Stimulated activated CD8-positive, alpha-beta memory T cell treated with anti-CD3 and anti-CD28 coated beads, Interleukin-4, amount 100 ng/mL, for 1 hour (primary cell): ENCODE measurements around the gene MTCL1.

ENCODE experiments used
- DNase-seq, 2 donors: peaks; one replicate each; pipeline ENCODE4 v3.0.0-alpha.2; 2020; ENCODE audit warnings: low read depth in 2 of 2, low spot score in 1 of 2

MTCL1 gene

DNA sequence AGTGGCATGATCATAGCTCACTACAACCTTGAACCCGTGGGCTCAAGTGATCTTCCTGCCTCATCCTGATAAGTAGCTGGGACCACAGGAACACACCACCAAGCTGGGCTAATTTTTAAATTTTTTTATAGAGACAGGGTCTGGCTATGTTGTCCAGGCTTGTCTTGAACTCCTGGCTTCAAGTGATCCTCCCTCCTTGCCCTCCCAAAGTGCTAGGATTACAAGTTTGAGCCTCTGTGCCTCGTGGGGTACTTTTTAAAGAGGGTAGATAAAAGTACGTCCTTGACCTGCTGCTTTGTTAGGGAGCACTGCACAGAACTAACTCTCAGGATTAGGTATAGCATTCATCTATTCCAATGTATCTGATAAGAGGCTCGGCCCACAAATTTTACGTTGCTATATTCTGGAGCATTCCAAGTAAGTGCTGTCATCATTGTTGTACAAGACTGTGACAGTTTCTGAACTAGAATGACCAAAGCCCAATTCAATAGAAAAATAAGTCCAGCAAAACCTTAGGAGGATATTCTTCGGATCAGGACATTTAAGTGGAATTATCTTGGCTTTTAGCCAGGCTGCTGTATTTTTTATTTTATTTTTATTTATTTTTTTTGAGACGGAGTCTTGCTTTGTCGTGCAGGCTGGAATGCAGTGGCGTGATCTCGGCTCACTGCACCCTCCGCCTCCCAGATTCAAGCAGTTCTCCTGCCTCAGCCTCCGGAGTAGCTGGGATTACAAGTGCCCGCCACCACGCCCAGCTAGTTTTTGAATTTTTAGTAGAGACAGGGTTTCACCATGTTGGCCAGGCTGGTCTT lies 4.1 kb downstream of the MTCL1 start:
- no peak for DNase-seq

DNA sequence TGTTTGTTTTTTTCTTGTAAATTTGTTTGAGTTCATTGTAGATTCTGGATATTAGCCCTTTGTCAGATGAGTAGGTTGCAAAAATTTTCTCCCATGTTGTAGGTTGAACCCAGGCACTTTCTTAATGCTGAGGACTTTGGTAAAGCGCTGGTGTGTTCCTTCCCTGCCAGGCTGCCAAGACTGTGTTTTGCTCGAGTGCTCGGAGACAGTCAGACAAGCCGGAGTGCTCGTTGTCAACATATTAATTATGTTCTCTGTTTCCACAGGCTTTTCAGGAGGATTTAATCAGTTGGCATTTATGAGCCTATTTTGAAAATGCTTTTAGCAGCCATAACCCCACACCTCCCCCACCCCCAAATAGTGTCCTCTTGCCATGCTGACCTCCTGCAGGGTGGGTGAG lies 6.4 kb downstream of the MTCL1 start:
- DNase-seq, result no peak

DNA sequence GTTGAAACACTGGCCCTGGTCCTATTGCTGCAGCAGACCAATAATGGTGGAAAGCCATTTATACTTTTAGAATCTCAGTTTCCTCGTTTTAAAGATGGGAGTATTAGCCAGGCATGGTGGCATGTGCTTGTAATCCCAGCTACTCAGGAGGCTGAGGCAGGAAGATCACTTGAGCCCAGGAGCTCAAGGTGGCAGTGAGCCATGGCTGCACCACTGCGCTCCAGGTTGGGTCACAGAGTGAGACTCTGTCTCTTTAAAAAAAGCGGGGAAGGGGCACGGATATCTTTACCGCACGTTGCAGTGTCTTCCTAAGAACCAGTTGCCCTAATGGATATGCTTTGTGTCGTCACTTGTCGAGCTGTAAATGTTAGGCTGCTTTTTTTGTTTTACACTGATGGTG lies 8.3 kb downstream of the MTCL1 start:
- DNase-seq, result no peak

DNA sequence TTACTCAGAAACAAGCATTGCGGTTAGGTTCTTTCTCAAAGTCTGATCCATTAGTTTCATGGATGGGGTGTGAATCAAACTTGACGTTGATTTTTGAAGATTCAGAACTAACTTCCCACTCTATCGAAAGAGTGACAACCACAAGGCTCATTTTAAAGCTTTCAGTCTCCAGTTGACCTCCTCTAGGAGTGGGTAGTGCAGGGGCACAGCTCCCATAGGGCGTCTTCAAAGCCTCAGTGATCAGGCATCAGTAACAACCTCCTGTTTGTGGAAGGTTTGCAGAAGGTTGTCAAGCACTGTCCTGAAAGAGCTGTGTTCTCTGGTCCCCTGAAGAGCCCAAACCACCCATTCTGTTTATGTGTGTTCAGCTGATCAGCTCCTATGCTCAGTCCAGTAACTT lies 10.2 kb downstream of the MTCL1 start:
- DNase-seq, result no peak

DNA sequence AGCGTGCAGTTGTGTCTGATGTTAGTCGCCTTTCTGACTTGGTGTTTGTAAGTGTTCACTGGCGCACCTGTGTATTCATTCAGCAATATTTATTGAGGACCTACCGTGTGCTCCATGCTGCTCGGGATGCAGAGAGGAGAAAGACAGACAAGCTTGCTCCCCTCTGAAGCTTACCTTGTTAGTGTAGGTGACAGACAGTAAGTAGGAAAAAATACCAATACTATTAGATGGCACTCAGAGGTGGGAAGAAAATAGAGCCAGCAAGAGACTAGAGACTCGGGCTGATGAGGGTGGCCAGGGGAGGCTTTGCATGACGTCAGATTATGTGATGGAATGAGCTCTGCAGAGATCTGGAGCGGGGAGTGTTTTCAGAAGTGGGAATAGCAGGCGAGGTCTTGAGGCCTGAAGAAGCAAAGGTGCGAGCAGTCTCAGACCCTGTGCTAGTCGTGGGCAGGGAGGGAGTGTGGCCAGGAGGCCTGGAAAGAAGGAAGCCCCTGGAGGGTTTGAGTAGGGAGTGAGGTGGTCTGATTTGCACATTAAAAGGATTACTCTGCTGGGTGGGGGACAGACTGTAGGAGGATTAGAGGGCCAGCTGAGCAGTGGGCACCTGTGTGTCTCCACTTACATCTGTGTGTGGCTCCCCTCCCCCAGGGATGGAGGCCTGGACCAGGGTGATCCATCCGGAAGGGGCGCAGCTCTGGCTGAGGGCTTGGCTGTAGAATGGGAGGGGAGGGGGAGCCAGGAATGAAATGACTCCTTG lies 11.8 kb downstream of the MTCL1 start:
- DNase-seq, result no peak

DNA sequence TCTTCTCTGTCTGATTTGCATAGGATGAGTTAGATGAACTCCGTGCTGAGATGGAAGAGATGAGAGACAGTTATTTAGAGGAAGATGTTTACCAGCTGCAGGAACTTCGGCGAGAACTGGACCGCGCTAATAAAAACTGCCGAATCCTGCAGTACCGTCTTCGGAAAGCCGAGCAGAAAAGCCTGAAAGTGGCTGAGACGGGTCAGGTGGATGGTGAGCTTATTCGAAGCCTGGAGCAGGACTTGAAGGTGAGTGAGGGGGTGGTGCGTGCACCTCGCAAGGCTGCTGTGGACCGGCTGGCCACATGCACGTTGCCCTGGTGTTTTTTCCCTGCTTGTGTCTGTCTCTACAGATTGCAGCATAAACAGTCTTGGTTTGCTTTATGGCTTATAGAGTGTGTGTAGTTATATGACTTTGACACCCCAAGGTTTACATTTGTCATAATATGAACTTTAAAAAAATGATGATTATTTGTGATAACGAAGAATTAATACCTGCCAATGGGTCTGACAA lies 13.1 kb downstream of the MTCL1 start:
- no peak for DNase-seq

DNA sequence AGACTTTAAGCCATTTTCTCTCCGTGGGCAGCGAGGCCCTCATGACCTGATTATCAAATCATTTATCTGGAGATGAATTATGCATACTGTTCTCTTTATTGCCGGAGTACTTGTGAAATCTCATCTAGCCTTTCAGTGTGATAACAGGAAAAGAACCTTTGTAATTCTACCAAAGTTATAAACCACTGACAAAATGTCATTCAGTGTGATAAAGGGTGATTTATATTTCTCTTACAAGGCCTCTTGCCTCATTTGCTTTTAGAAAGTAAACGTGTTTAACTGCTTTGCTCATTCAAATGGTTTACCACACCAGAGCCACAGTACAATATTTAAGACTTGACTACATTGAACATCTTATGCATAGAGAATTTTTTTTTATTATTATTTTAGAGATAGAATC lies 13.8 kb downstream of the MTCL1 start:
- DNase-seq, result no peak

DNA sequence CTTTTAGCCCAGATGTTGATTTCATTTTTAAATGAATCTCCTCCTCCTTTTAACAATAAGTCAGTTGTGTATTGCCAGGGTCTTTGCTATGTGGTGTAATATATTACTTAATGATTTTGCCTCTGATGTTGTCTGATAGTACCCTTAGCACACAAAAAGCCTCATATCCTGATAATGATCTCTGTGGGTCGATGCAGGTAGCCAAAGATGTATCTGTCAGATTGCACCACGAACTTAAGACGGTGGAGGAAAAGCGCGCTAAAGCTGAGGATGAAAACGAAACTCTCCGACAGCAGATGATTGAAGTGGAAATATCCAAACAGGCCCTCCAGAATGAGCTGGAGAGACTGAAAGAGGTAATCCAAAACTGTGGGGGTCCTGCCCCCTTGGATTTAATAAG lies 14.8 kb downstream of the MTCL1 start:
- no peak for DNase-seq

DNA sequence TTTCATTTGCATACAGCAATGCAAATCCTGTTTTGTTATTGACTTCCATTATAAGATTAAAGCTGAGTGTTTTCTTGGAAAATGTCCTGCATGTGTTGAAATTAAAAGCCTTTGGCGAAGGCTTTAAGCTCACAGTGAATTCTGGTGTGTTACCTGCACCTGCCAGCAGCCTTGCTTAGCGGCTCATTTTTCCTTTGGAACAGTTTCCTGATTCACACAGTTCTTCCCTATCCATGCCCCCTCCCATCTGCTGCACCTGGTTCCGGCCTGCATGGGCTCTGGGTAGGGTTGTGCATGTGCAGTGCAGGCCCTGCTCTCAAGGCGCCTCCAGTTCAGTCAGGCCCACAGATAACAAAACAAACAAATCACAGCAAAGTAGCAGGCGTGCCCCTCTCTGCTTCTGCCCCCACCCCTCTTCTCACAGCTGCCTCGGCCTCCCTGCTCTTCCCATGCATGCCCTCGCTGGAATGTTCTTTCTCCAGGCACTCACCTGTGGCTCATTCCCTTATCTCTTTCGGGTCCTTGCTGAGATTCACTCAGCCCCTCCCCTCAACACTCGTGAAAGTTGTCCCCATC lies 15.8 kb downstream of the MTCL1 start:
- DNase-seq, result no peak

DNA sequence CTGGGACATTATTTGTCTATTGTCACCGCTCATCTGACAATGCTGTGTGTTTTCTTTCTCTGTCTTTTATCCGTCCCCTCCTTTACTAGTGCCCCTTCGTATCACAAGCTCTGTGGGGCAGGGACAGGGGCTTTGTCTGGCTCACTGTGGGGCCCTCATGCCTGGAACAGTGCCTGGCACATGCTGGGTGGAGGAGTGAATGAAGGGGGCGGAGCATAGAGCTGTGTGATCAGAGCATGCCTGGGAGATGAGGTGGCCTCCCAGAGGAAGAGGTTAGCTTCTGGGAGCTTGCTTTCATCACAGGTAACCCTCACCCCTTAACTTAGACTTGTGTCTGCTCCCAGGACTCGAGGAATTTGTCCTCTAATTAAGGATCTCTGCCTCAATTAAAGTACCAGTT lies 16.4 kb downstream of the MTCL1 start:
- no peak for DNase-seq

DNA sequence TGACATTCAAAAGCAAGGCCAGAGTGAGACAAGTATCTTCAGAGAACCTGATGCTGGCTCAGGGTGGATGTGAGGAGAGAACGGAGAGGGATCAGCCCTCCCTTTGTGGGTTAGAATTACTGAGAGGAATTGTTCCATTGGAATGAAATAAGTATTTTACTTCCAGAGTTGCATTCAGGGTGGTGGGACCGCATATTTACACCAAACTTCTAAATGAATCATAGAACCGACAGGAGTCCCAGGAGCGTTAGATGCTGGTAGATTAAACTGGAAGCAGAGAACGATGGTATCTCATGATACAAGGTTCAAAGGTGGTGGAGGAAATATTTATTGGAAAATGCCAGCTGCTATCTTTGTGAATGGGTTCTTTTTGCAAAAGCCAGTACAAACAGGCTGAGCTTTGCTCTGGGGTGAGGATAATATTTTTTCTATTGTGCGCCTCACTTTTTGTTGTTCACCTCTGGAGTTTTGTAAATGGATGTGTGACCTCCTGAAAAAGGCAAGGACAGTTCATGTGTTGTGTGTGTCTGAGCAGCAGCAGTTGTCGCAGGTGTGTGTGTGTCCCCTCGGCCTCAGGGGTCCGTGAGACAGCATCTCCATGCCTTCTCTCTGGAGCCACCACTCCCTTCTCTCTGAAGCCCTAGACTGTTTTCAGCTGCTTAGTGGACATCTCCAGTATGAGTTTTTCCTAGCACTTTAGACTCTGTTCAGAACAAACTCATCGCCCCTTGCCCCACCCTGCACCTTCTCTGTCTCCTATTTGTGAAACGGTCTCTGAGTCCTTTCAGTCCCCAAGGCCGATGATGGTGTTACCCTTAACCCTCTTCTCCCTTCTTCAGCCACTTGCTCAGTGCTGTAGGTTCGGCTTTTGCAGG lies 17.8 kb downstream of the MTCL1 start:
- no peak for DNase-seq

DNA sequence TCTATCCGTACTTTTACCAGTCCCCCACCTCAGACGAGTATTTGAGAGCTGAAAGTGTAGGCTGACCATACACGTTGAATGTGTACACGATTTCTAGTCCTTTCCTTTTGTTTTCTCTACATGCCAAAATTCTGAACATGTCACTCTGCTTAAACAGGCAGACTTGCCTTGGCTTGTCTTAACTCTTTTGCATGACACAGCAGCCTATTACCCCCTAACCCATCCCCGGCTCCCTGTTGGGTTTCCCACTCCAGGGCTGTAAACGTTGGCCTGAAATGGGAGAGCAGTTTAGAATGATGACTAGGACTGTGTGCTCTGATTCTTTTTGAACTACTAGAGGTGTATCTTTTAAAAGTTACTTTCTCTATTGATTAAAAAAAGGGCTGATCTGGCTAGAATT lies 19.1 kb downstream of the MTCL1 start:
- DNase-seq, result no peak

DNA sequence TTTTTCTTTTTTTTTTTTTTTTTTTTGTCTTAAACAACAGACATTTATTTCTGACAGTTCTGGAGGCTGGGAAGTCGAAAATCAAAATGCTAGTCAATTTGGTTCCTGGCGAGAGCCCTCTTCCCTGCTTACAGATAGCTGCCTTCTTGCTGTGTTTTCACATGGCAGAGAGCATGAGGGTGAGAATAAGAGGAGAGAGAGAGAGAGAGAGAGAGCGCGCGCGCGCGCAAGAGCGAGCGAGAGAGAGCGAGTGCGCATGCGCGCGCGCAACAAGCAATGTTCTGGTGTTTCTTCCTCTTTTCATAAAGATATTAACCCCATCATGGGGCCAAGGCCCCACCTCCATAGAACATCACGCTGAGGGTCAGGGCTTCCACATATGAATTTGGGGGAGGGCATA lies 20.9 kb downstream of the MTCL1 start:
- DNase-seq, result no peak

DNA sequence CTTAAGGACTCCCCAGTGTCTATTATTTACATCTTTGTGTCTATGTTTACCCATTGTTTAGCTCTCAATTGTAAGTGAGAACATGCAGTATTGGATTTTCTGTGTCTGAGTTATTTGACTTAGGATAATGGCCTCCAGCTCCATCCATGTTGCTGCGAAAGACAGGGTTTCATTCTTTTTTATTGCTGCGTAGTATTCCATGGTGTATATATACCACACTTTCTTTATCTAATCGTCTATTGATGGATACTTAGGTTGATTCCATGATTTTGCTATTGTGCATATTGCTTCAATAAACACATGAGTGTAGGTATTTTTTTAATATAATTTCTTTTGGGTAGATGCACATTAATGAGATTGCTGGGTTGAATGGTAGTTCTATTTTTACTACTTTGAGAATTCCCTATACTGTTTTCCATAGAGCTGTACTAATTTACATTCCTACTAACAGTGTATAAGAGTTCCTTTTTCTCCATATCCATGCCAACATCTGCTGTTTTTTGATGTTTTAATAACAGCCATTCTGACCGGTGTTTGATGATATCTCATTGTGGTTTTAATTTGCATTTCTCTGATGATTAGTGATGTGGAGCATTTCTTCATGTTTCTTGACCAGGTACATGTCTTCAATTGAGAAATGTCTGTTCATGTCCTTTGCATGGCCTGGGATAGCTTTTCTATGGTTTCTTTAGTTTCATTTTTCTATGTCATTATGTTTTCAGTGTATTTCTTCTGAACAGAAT lies 21.8 kb downstream of the MTCL1 start:
- DNase-seq, result no peak

DNA sequence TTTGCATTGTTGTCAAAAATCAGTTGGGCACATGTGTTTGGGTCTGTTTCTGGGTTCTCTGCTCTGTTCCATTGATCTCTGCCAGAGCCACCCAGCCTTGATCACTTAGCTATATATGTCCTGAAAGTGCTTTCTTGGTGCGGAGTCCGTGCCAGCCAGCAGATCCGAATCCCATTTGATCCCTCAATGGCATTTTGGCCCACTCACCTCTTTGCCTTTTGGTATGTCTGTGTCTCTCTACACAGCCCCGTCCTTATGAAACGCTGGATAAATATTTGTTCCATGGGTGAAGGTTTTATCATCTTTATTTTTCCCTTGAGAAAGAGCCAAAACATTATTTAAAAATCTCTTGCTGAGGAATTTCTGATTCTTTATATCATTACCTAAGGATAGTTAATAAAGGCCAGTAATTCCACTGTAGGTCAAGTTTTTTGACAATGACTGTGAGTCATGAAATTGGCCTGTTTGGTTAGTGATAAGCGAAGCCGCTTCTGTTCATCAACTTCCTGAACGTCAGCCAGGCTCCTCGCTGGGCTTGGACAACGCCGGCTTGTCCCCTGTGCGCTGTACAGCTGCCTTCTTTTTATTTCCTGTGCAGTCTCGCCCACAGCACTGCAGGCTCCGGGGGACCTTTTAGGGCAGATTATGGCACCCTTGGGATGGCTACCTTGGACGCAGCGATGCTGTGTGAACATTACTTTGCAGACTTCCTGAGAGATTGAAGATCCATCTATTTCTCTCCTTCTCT lies 24.9 kb downstream of the MTCL1 start:
- DNase-seq, result no peak

DNA sequence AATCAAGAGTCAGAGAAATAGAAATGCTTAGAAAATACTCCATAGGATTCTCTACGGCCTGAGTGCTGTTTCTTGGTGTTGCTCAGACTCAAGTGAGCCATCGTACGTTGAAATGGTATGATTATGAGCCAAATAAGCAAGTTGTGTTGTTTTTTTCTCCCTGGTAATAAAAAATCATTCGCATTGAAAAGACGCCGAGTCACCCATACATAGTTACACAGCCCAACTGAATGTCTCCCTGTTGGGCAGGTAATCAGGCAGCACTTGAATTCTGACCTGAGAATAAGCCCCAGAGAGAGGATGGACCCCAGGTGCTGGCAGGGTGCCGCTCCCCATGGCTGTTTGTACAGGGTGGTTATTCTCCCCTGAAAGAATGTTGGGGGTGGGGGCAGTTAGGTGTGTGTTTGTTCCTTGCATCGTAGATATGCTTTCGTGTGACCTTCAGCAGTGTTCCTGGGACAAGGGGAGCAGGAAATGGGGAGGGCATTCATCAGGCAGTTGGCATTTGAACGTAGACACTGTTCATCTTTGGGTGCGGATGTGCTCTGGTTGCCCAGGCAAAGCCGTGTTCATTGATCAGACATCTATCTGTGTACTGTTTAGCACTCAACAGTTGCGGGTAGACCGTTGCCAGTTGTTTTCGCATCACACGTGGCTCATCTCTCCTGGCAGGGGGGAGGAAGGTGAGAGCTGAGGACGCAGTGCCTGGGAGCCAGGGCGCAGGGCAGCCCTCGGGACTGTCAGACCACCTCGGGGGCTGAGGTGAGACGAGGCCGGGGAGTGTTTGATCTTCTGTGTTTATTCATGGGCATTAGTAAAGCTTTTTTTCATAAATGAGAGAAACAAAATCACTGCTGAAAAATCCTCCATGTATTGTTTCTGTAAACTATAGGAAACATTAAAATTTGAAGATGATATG lies 27.3 kb downstream of the MTCL1 start:
- no peak for DNase-seq

DNA sequence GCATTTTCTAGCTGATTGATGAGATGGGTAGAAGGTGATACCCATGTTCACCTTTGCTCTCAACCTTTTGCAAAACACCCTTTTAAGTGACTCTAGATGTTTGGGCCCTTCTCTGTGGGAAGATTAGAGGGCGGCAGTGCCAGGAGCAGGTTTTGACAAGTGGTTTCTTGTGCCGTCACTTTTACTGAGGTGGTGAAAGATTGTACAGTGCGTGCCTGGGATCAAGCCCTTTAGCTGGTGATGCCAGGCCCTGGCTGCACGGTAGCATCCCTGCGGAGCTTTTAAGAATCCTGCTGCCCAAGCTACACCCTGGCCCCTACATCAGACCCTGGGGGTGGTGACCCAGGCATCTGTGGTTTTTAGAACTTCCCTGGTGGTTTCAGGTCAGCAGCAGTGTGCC lies 29.1 kb downstream of the MTCL1 start:
- DNase-seq, result no peak

DNA sequence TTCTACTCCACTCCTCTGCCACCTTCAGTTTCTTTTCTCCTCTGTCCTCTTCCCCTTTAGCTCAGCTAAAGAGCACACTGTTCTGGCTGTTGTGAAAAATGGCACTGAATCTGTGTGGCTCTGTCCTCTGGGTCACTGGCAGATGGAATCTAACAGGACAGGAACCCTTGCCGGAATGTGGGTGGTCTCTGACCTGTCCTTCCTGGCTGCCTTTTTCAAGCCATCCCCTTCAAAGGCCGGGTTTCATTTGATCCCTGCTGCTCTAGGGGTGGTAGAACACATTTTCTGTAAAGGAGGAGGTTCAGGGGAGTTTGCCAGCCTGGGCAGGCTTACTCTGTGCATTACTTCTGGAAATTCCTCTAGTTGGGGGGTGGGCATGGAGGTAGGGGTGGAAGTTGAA lies 29.9 kb downstream of the MTCL1 start:
- DNase-seq, result no peak

DNA sequence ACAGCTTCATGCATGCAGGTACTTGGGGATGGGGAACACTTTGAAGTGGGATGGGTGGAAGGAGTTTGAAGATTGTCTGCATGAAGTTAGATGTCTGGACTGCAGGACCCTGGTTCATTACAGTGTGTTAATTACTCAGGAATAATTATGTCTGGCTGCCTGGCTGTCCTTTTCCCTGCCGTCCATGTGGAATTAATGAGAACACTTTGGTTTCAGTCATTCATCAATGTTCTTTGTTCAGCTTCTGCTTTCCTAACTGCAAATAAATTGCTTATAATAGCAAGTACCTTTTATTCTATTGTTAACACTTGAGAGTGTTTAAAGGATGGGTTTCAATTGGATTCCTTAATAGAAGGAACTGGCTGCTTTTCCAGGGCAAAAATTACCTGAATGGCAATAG lies 35.8 kb downstream of the MTCL1 start:
- no peak for DNase-seq
